HEK293 (cell line): ENCODE results near the gene NEK8.
A peak's percentile ranks its signal among the peaks of the same experiment; 100 is the strongest.

Experiments
- BCL11B ChIP-seq: fragments of 450-650 bp; formaldehyde crosslinking; IDR thresholded peaks from 2 replicates; pipeline ENCODE4 v1.5.1; 2016; ENCODE audit warnings: low read depth, missing biosample characterization, missing genetic modification characterization
- KLF8 ChIP-seq: fragments of 450-650 bp; formaldehyde crosslinking; IDR thresholded peaks from 2 replicates; pipeline ENCODE4 v1.5.1; 2016; ENCODE audit warnings: missing biosample characterization, missing genetic modification characterization
- SCRT1 ChIP-seq: fragments of 450-650 bp; formaldehyde crosslinking; IDR thresholded peaks from 2 replicates; pipeline ENCODE4 v1.5.1; 2016; ENCODE audit warnings: missing biosample characterization, missing genetic modification characterization, borderline replicate concordance
- ZBTB21 ChIP-seq: fragments of 450-650 bp; formaldehyde crosslinking; IDR thresholded peaks from 2 replicates; pipeline ENCODE4 v1.5.1; 2017; ENCODE audit warnings: missing biosample characterization, missing genetic modification characterization
- ZFHX2 ChIP-seq: fragments of 450-650 bp; formaldehyde crosslinking; conservative IDR thresholded peaks from 2 replicates; pipeline ENCODE4 v1.5.1; 2016; ENCODE audit warnings: missing biosample characterization, missing genetic modification characterization
- ZIC2 ChIP-seq: fragments of 450-650 bp; formaldehyde crosslinking; IDR thresholded peaks from 2 replicates; pipeline ENCODE4 v1.5.1; 2016; ENCODE audit warnings: missing biosample characterization, missing genetic modification characterization
- ZNF10 ChIP-seq: fragments of 450-650 bp; formaldehyde crosslinking; IDR thresholded peaks from 2 replicates; pipeline ENCODE4 v1.5.1; 2017; ENCODE audit warnings: missing biosample characterization, missing genetic modification characterization
- ZNF202 ChIP-seq: fragments of 450-650 bp; formaldehyde crosslinking; IDR thresholded peaks from 2 replicates; pipeline ENCODE4 v1.5.1; 2016; ENCODE audit warnings: missing biosample characterization, missing genetic modification characterization, borderline replicate concordance
- ZNF24 ChIP-seq: fragments of 450-650 bp; formaldehyde crosslinking; IDR thresholded peaks from 2 replicates; pipeline ENCODE4 v1.5.1; 2016; ENCODE audit warnings: missing biosample characterization, missing genetic modification characterization
- ZNF248 ChIP-seq: fragments of 450-650 bp; formaldehyde crosslinking; IDR thresholded peaks from 2 replicates; pipeline ENCODE4 v1.5.1; 2017; ENCODE audit warnings: missing biosample characterization, missing genetic modification characterization
- ZNF302 ChIP-seq: fragments of 450-650 bp; formaldehyde crosslinking; IDR thresholded peaks from 2 replicates; pipeline ENCODE4 v1.5.1; 2016; ENCODE audit warnings: missing biosample characterization, missing genetic modification characterization, low read depth
- ZNF366 ChIP-seq: fragments of 450-650 bp; formaldehyde crosslinking; conservative IDR thresholded peaks from 2 replicates; pipeline ENCODE4 v1.5.1; 2016; ENCODE audit warnings: missing biosample characterization, missing genetic modification characterization
- ZNF391 ChIP-seq: fragments of 450-650 bp; formaldehyde crosslinking; IDR thresholded peaks from 2 replicates; pipeline ENCODE4 v1.5.1; 2016; ENCODE audit warnings: low read depth, missing biosample characterization, missing genetic modification characterization, borderline replicate concordance
- ZNF416 ChIP-seq: fragments of 450-650 bp; formaldehyde crosslinking; IDR thresholded peaks from 2 replicates; pipeline ENCODE4 v1.5.1; 2016; ENCODE audit warnings: missing biosample characterization, missing genetic modification characterization
- ZNF433 ChIP-seq: fragments of 450-650 bp; formaldehyde crosslinking; IDR thresholded peaks from 2 replicates; pipeline ENCODE4 v1.5.1; 2016; ENCODE audit warnings: missing biosample characterization, missing genetic modification characterization, low read depth
- ZNF473 ChIP-seq: fragments of 450-650 bp; formaldehyde crosslinking; IDR thresholded peaks from 2 replicates; pipeline ENCODE4 v1.5.1; 2017; ENCODE audit warnings: missing biosample characterization, missing genetic modification characterization
- ZNF48 ChIP-seq: fragments of 450-650 bp; formaldehyde crosslinking; IDR thresholded peaks from 2 replicates; pipeline ENCODE4 v1.5.1; 2016; ENCODE audit warnings: missing biosample characterization, missing genetic modification characterization
- ZNF548 ChIP-seq: fragments of 450-650 bp; formaldehyde crosslinking; IDR thresholded peaks from 2 replicates; pipeline ENCODE4 v1.5.1; 2016; ENCODE audit warnings: missing biosample characterization, missing genetic modification characterization
- ZNF555 ChIP-seq: fragments of 450-650 bp; formaldehyde crosslinking; conservative IDR thresholded peaks from 2 replicates; pipeline ENCODE4 v1.5.1; 2017; ENCODE audit warnings: missing biosample characterization, mild to moderate bottlenecking, missing genetic modification characterization, inconsistent platforms
- ZNF560 ChIP-seq: fragments of 450-650 bp; formaldehyde crosslinking; IDR thresholded peaks from 2 replicates; pipeline ENCODE4 v1.5.1; 2017; ENCODE audit warnings: missing biosample characterization, missing genetic modification characterization, borderline replicate concordance
- ZNF670 ChIP-seq: fragments of 450-650 bp; formaldehyde crosslinking; IDR thresholded peaks from 2 replicates; pipeline ENCODE4 v1.5.1; 2016; ENCODE audit warnings: missing biosample characterization, missing genetic modification characterization, low read depth
- ZNF785 ChIP-seq: fragments of 450-650 bp; formaldehyde crosslinking; IDR thresholded peaks from 2 replicates; pipeline ENCODE4 v1.5.1; 2016; ENCODE audit warnings: missing biosample characterization, missing genetic modification characterization
- ZXDB ChIP-seq: fragments of 450-650 bp; formaldehyde crosslinking; IDR thresholded peaks from 2 replicates; pipeline ENCODE4 v1.5.1; 2016; ENCODE audit warnings: missing biosample characterization, missing genetic modification characterization
- TF ChIP-seq, protein P1 (sequence below): fragments of 450-650 bp; formaldehyde crosslinking; IDR thresholded peaks from 2 replicates; pipeline ENCODE4 v1.5.1; 2016; ENCODE audit warnings: missing biosample characterization, missing genetic modification characterization
- TF ChIP-seq, protein P2 (sequence below): fragments of 450-650 bp; formaldehyde crosslinking; IDR thresholded peaks from 2 replicates; pipeline ENCODE4 v1.5.1; 2017; ENCODE audit warnings: missing biosample characterization, missing genetic modification characterization
- TF ChIP-seq, protein P3 (sequence below): fragments of 450-650 bp; formaldehyde crosslinking; IDR thresholded peaks from 2 replicates; pipeline ENCODE4 v1.5.0; 2017; ENCODE audit warnings: missing biosample characterization, missing genetic modification characterization, borderline replicate concordance
- TF ChIP-seq, protein P4 (sequence below): fragments of 450-650 bp; formaldehyde crosslinking; IDR thresholded peaks from 2 replicates; pipeline ENCODE4 v1.5.1; 2016; ENCODE audit warnings: missing biosample characterization, missing genetic modification characterization, low read depth
- TF ChIP-seq, protein P5 (sequence below): fragments of 450-650 bp; formaldehyde crosslinking; IDR thresholded peaks from 2 replicates; pipeline ENCODE4 v1.5.1; 2016; ENCODE audit warnings: missing biosample characterization, missing genetic modification characterization
- TF ChIP-seq, protein P6 (sequence below): fragments of 450-650 bp; formaldehyde crosslinking; IDR thresholded peaks from 2 replicates; pipeline ENCODE4 v1.5.1; 2017; ENCODE audit warnings: missing biosample characterization, missing genetic modification characterization

NEK8 gene

DNA sequence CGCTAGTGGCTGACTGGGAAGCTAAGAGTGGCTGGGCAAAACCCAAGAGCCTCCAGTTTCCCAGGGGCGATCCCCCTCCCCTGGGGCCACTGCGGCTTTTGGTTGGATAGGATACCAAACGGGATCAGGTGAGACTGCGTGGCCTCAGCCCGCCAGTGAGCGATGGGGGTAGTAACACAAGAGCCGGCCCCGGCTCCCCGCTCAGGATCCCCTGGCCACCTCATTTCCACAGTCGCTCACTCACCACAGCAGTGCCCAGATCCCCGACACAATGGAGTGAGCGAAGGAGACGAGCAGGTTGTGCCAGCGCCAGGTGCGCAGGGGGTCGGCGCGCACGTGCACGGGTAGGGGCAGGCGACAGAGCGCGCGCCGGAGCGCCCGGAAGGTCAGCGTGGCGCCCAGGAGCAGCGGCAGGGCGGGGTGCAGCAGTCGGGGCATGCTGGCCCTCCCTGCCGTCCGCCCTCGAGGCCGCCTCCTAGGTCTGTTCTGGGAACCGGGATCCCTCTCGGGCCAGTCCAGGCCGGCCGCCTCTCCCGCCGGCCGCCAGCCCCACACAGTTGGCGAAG lies 2.8 kb upstream of the NEK8 start (continued):
- TF ChIP-seq ZNF785 (tag by site-specific recombination) (peak; percentile 58; the same call in 1 of the 2 replicates), ZNF416 (tag by site-specific recombination) (no peak), BCL11B (tag by site-specific recombination) (peak; percentile 33; the same call in 1 of the 2 replicates), ZNF366 (tag by site-specific recombination) (peak; percentile 35; the same call in 1 of the 2 replicates), ZNF48 (tag by site-specific recombination) (no peak), ZIC2 (tag by site-specific recombination) (peak; percentile 68), ZXDB (tag by site-specific recombination) (peak; percentile 87), KLF8 (tag by site-specific recombination) (peak; percentile 85), ZNF548 (tag by site-specific recombination) (no peak), SCRT1 (tag by site-specific recombination) (no peak), ZNF24 (tag by site-specific recombination) (no peak; the same call in 1 of the 2 replicates), ZNF670 (tag by site-specific recombination) (no peak), ZNF473 (tag by site-specific recombination) (no peak), ZNF391 (peak; percentile 61; the same call in 1 of the 2 replicates), ZFHX2 (tag by site-specific recombination) (no peak), ZNF202 (tag by site-specific recombination) (no peak), ZNF248 (tag by site-specific recombination) (no peak), ZNF555 (tag by site-specific recombination) (no peak), ZNF433 (tag by site-specific recombination) (no peak), ZNF302 (tag by site-specific recombination) (no peak), ZNF10 (tag by site-specific recombination) (no peak; the same call in 1 of the 2 replicates), ZBTB21 (tag by site-specific recombination) (no peak), ZNF560 (tag by site-specific recombination) (no peak)
- TF ChIP-seq, protein P1, sequence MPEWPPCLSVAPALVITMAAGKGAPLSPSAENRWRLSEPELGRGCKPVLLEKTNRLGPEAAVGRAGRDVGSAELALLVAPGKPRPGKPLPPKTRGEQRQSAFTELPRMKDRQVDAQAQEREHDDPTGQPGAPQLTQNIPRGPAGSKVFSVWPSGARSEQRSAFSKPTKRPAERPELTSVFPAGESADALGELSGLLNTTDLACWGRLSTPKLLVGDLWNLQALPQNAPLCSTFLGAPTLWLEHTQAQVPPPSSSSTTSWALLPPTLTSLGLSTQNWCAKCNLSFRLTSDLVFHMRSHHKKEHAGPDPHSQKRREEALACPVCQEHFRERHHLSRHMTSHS (tag by site-specific recombination), result no peak
- TF ChIP-seq, protein P2, sequence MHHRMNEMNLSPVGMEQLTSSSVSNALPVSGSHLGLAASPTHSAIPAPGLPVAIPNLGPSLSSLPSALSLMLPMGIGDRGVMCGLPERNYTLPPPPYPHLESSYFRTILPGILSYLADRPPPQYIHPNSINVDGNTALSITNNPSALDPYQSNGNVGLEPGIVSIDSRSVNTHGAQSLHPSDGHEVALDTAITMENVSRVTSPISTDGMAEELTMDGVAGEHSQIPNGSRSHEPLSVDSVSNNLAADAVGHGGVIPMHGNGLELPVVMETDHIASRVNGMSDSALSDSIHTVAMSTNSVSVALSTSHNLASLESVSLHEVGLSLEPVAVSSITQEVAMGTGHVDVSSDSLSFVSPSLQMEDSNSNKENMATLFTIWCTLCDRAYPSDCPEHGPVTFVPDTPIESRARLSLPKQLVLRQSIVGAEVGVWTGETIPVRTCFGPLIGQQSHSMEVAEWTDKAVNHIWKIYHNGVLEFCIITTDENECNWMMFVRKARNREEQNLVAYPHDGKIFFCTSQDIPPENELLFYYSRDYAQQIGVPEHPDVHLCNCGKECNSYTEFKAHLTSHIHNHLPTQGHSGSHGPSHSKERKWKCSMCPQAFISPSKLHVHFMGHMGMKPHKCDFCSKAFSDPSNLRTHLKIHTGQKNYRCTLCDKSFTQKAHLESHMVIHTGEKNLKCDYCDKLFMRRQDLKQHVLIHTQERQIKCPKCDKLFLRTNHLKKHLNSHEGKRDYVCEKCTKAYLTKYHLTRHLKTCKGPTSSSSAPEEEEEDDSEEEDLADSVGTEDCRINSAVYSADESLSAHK (tag by site-specific recombination), result no peak; the same call in 1 of the 2 replicates
- TF ChIP-seq, protein P3, sequence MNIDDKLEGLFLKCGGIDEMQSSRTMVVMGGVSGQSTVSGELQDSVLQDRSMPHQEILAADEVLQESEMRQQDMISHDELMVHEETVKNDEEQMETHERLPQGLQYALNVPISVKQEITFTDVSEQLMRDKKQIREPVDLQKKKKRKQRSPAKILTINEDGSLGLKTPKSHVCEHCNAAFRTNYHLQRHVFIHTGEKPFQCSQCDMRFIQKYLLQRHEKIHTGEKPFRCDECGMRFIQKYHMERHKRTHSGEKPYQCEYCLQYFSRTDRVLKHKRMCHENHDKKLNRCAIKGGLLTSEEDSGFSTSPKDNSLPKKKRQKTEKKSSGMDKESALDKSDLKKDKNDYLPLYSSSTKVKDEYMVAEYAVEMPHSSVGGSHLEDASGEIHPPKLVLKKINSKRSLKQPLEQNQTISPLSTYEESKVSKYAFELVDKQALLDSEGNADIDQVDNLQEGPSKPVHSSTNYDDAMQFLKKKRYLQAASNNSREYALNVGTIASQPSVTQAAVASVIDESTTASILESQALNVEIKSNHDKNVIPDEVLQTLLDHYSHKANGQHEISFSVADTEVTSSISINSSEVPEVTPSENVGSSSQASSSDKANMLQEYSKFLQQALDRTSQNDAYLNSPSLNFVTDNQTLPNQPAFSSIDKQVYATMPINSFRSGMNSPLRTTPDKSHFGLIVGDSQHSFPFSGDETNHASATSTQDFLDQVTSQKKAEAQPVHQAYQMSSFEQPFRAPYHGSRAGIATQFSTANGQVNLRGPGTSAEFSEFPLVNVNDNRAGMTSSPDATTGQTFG (tag by site-specific recombination), result no peak
- TF ChIP-seq, protein P4, sequence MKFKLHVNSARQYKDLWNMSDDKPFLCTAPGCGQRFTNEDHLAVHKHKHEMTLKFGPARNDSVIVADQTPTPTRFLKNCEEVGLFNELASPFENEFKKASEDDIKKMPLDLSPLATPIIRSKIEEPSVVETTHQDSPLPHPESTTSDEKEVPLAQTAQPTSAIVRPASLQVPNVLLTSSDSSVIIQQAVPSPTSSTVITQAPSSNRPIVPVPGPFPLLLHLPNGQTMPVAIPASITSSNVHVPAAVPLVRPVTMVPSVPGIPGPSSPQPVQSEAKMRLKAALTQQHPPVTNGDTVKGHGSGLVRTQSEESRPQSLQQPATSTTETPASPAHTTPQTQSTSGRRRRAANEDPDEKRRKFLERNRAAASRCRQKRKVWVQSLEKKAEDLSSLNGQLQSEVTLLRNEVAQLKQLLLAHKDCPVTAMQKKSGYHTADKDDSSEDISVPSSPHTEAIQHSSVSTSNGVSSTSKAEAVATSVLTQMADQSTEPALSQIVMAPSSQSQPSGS (tag by site-specific recombination), result no peak
- TF ChIP-seq, protein P5, sequence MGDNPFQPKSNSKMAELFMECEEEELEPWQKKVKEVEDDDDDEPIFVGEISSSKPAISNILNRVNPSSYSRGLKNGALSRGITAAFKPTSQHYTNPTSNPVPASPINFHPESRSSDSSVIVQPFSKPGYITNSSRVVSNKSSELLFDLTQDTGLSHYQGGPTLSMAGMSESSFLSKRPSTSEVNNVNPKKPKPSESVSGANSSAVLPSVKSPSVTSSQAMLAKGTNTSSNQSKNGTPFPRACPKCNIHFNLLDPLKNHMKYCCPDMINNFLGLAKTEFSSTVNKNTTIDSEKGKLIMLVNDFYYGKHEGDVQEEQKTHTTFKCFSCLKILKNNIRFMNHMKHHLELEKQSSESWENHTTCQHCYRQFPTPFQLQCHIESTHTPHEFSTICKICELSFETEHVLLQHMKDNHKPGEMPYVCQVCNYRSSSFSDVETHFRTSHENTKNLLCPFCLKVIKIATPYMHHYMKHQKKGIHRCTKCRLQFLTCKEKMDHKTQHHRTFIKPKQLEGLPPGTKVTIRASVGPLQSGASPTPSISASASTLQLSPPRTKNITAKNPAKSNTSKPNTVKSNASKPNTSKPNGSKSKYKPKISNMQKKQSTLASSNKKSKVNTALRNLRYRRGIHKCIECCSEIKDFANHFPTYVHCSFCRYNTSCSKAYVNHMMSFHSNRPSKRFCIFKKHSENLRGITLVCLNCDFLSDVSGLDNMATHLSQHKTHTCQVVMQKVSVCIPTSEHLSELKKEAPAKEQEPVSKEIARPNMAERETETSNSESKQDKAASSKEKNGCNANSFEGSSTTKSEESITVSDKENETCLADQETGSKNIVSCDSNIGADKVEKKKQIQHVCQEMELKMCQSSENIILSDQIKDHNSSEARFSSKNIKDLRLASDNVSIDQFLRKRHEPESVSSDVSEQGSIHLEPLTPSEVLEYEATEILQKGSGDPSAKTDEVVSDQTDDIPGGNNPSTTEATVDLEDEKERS (tag by site-specific recombination), result no peak
- TF ChIP-seq, protein P6, sequence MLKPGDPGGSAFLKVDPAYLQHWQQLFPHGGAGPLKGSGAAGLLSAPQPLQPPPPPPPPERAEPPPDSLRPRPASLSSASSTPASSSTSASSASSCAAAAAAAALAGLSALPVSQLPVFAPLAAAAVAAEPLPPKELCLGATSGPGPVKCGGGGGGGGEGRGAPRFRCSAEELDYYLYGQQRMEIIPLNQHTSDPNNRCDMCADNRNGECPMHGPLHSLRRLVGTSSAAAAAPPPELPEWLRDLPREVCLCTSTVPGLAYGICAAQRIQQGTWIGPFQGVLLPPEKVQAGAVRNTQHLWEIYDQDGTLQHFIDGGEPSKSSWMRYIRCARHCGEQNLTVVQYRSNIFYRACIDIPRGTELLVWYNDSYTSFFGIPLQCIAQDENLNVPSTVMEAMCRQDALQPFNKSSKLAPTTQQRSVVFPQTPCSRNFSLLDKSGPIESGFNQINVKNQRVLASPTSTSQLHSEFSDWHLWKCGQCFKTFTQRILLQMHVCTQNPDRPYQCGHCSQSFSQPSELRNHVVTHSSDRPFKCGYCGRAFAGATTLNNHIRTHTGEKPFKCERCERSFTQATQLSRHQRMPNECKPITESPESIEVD (tag by site-specific recombination), result no peak
